Neutrophil (primary cell): ENCODE measurements around the gene DCDC2.

ENCODE experiments used
- H3K27ac ChIP-seq: fragments of 200-600 bp; sonication (generic); 2 replicates; pipeline ENCODE4 v1.5.1; 2016; ENCODE audit warnings: mild to moderate bottlenecking, moderate library complexity
- H3K27me3 ChIP-seq: fragments of 200-600 bp; sonication (generic); 2 replicates; pipeline ENCODE4 v1.6.0; 2016; ENCODE audit warnings: mild to moderate bottlenecking
- H3K36me3 ChIP-seq: fragments of 200-600 bp; sonication (generic); 2 replicates; pipeline ENCODE4 v1.5.1; 2017
- H3K4me1 ChIP-seq, 2 experiments: fragments of 200-600 bp in 1 of 2; sonication (generic) in 1 of 2; 1 replicate in 1 of 2; 2 replicates in 1 of 2; pipeline versions ENCODE4 v1.5.1 to v1.6.1; 2013 to 2016; ENCODE audit warnings: low read depth in 1 of 2, low read length in 1 of 2, mild to moderate bottlenecking in 1 of 2, moderate library complexity in 1 of 2; ENCODE audit not compliant: control insufficient read depth in 1 of 2, insufficient read depth in 1 of 2
- H3K4me3 ChIP-seq, 2 experiments: fragments of 200-600 bp in 1 of 2; sonication (generic) in 1 of 2; 1 replicate in 1 of 2; 2 replicates in 1 of 2; pipeline ENCODE4 v1.5.1; 2013 to 2016; ENCODE audit warnings: low read depth in 1 of 2, low read length in 1 of 2, mild to moderate bottlenecking in 1 of 2, moderate library complexity in 1 of 2
- H3K9me3 ChIP-seq: fragments of 200-600 bp; sonication (generic); 2 replicates; pipeline ENCODE4 v1.5.1; 2016
- TF ChIP-seq, protein P1 (sequence below): fragments of 200-600 bp; sonication (generic); IDR thresholded peaks from 2 replicates; pipeline ENCODE4 v1.5.1; 2016; ENCODE audit warnings: antibody characterized with exemption

DCDC2 gene

DNA sequence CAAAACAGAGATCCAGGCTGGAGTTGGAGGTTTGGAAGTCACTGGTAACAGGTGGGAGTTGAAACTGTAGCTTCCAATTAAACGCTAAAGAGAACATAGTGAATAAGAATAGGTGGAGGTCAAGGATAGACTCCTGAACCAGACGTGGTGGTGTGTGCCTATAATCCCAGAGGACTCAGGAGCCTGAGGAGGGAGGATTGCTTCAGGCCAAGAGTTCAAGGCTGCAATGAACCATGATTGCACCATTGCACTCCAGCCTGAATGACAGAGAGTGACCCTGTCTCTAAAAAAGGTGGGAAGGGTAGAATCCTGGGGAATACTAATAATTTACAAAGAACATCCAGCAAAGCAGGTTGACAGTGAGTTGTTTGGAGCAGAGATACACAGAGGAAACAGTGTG is 218.2 kb downstream of the DCDC2 start:
- no peaks in the 10 kb centered on the region for H3K9me3 ChIP-seq
- H3K36me3 ChIP-seq: no peaks in the 10 kb centered on the region
- TF ChIP-seq, protein P1, sequence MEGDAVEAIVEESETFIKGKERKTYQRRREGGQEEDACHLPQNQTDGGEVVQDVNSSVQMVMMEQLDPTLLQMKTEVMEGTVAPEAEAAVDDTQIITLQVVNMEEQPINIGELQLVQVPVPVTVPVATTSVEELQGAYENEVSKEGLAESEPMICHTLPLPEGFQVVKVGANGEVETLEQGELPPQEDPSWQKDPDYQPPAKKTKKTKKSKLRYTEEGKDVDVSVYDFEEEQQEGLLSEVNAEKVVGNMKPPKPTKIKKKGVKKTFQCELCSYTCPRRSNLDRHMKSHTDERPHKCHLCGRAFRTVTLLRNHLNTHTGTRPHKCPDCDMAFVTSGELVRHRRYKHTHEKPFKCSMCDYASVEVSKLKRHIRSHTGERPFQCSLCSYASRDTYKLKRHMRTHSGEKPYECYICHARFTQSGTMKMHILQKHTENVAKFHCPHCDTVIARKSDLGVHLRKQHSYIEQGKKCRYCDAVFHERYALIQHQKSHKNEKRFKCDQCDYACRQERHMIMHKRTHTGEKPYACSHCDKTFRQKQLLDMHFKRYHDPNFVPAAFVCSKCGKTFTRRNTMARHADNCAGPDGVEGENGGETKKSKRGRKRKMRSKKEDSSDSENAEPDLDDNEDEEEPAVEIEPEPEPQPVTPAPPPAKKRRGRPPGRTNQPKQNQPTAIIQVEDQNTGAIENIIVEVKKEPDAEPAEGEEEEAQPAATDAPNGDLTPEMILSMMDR: no peak
- no peak overlapping the region for H3K4me3 ChIP-seq
- H3K27me3 ChIP-seq: no peaks in the 10 kb centered on the region
- H3K27ac ChIP-seq: no peak overlapping the region
- H3K4me1 ChIP-seq: no peaks in the 10 kb centered on the region

DNA sequence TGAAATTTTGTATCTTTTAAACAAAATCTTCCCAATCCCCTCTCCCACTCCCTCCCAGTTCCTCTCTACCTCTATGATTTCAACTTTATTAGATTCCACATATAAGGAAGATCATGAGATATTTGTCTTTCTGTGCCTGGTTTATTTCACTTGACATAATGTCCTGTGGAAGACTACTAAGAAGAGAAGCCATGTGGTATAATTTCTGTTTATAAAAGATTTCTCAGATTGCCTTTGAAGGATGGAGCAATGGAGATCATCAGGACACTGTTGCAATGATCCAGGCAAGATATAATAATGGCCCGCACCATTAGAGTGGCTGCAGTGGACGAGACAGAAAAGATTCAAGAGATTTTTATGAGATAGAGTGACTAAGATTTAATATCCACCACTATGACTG is 218.8 kb downstream of the DCDC2 start:
- Histone ChIP-seq H3K4me1 (no peaks in the 10 kb centered on the region), H3K27ac (no peak overlapping the region), H3K36me3 (no peaks in the 10 kb centered on the region), H3K9me3 (no peaks in the 10 kb centered on the region), H3K4me3 (no peak overlapping the region), H3K27me3 (no peaks in the 10 kb centered on the region)
- TF ChIP-seq, protein P1: no peak

- no peaks in the 10 kb centered on the region for H3K36me3 ChIP-seq
- H3K27ac ChIP-seq: no peak overlapping the region
- no peak overlapping the region for H3K4me3 ChIP-seq
- H3K9me3 ChIP-seq: no peaks in the 10 kb centered on the region
- H3K27me3 ChIP-seq: peaks cover 6% of the 10 kb centered on the region
- H3K4me1 ChIP-seq: no peaks in the 10 kb centered on the region
- TF ChIP-seq, protein P1: no peak
These were observed 226.1 kb downstream of the DCDC2 start for GRCh38 chr6:24131751-24132150.

DNA sequence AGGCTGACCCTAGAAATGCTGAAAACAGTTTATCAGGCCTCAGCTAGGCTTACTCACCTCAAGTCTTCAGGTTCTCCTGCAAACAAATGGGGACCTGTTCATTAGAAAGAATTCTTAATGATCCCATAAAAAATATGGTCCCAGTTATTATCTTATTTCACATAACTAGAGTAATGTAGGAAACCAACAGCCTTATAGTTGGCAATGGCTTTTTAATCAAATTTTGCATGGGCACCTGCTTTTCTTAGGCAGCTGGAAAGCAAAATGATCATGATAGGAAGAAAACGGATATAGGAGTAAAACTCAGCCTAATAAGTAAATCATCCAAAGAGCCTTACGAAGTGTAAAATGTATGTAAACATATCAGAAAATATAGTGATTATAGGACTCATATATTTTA is 230.5 kb downstream of the DCDC2 start:
- TF ChIP-seq, protein P1: no peak
- no peak overlapping the region for H3K27ac ChIP-seq
- H3K27me3 ChIP-seq: peaks cover 26% of the 10 kb centered on the region
- no peaks in the 10 kb centered on the region for H3K9me3 ChIP-seq
- no peaks in the 10 kb centered on the region for H3K36me3 ChIP-seq
- H3K4me3 ChIP-seq: no peak overlapping the region
- H3K4me1 ChIP-seq: no peaks in the 10 kb centered on the region

DNA sequence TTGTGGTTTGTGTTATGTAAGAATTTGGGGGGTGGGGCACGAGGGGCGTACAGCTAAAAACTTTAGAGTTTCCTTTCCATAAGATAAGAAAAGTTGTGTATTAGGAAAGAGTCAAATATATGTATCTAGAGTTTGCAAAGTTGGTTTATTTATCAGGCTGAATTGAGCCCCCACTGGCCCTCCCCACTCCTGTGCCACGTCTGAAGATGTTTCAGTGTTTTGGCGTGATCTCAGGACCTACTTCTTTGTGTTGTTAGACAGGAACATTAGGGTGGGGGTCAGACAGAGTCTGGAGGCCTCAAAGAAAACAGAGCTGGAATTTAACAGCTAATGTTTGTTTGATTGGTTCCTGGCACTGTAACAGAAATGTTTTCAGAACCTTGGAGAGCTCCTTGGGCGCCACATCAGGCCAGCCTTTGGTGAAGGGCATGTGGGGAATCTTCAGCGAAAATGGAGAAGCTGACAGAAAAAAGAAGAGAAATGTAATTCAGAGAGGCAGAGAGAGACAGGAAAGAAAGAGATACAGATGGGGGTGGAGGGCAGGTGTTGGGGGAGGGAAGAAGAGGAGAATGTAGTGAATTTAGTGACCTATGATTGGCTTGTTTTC is 231.2 kb downstream of the DCDC2 start:
- Histone ChIP-seq H3K36me3 (no peaks in the 10 kb centered on the region), H3K9me3 (no peaks in the 10 kb centered on the region), H3K4me1 (no peaks in the 10 kb centered on the region), H3K4me3 (no peak overlapping the region), H3K27me3 (peaks cover 26% of the 10 kb centered on the region), H3K27ac (no peak overlapping the region)
- TF ChIP-seq, protein P1: no peak

- H3K27ac ChIP-seq: no peak within 1 kb of the TSS
- peaks cover 26% of the 10 kb centered on the region for H3K27me3 ChIP-seq
- H3K4me1 ChIP-seq: no peaks in the 10 kb centered on the region
- H3K4me3 ChIP-seq: no peak within 1 kb of the TSS
- H3K9me3 ChIP-seq: no peaks in the 10 kb centered on the region
- no peaks in the 10 kb centered on the region for H3K36me3 ChIP-seq
- TF ChIP-seq, protein P1: no peak
These were observed 231.9 kb downstream of the DCDC2 start, which contains the start of gene NRSN1 for GRCh38 chr6:24125980-24126379. Gene NRSN1, plus strand, starts transcription at chr6:24126215. Its CDS starts 8,113 bp downstream, at chr6:24134328.
